Measurements from ENCODE around the gene RGL3.

DNA sequence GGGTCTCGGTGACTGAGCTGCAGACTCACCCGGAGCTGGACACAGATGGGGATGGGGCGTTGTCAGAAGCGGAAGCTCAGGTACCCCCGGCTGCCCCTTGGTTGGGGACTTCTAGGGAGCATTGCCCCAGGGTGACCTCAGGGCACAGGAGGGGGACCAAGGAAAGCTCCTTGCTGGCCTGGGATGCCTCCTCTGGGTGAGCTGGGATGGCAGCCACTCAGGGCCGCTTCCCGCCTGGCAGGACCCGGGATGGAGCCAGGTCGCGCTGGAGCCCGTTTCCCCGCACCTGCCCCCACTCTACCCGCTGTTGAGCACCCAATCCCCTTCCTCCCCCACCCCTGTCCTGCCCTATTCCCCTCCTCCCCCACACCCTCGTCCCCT, 27.1 kb upstream of the RGL3 start:
- TF ChIP-seq, protein P1, sequence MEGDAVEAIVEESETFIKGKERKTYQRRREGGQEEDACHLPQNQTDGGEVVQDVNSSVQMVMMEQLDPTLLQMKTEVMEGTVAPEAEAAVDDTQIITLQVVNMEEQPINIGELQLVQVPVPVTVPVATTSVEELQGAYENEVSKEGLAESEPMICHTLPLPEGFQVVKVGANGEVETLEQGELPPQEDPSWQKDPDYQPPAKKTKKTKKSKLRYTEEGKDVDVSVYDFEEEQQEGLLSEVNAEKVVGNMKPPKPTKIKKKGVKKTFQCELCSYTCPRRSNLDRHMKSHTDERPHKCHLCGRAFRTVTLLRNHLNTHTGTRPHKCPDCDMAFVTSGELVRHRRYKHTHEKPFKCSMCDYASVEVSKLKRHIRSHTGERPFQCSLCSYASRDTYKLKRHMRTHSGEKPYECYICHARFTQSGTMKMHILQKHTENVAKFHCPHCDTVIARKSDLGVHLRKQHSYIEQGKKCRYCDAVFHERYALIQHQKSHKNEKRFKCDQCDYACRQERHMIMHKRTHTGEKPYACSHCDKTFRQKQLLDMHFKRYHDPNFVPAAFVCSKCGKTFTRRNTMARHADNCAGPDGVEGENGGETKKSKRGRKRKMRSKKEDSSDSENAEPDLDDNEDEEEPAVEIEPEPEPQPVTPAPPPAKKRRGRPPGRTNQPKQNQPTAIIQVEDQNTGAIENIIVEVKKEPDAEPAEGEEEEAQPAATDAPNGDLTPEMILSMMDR (IDR thresholded peaks at IDR 0.05 in 8 of 11, conservative IDR thresholded peaks at IDR 0.05 in 3 of 11), result no peak
- no peak for TF ChIP-seq POLR2A (IDR thresholded peaks at IDR 0.05)
- no peak for TF ChIP-seq POLR2AphosphoS5 (IDR thresholded peaks at IDR 0.05)
